GM18505 (cell line): ENCODE measurements around the gene PDIA2.
"Not testable (repeated sequence)": the region's sequence is repeated elsewhere in the genome, so short reads cannot be mapped to it uniquely, and the experiment has no call there.

ENCODE experiments used
- ATAC-seq: cut with Tn5 transposase; IDR thresholded peaks from one replicate; pipeline ENCODE4 v1.9.1; 2021; ENCODE audit not compliant: unreplicated experiment
- POLR2A ChIP-seq: IDR thresholded peaks from 4 replicates; pipeline ENCODE4 v1.6.1; 2011; ENCODE audit warnings: borderline replicate concordance; ENCODE audit not compliant: insufficient read depth, insufficient read length; ENCODE audit errors: extremely low read depth

Gene PDIA2

GRCh38 chr16:283033-283805 lies at the start of gene PDIA2:
TSS of gene PDIA2 (plus strand) at chr16:283164. CDS start at chr16:283170, 6 bp downstream.
- ATAC-seq: no peak
- TF ChIP-seq POLR2A: no peak

- peak; percentile 97 for TF ChIP-seq POLR2A
- peak; percentile 79 for ATAC-seq
Measured at GRCh38 chr16:234468-235305, 48.3 kb upstream of the PDIA2 start, which contains the start of gene FAM234A. TSS of gene FAM234A (plus strand) at chr16:234821. CDS start at chr16:254414, 19,593 bp downstream.

- TF ChIP-seq POLR2A: no peak
- ATAC-seq: no peak
Measured at GRCh38 chr16:239948-240277, 43.1 kb upstream of the PDIA2 start.

GRCh38 chr16:240559-240958 lies 42.4 kb upstream of the PDIA2 start:
- no peak for ATAC-seq
- no peak for TF ChIP-seq POLR2A

- no peak for ATAC-seq
- TF ChIP-seq POLR2A: no peak
Measured at GRCh38 chr16:242281-242680, 40.7 kb upstream of the PDIA2 start.

GRCh38 chr16:243348-243747 lies 39.6 kb upstream of the PDIA2 start:
- TF ChIP-seq POLR2A: no peak

GRCh38 chr16:245105-245504 lies 37.9 kb upstream of the PDIA2 start:
- no peak for TF ChIP-seq POLR2A
- ATAC-seq: no peak

More at GRCh38 chr16:243348-243747, 39.6 kb upstream of the PDIA2 start:
- ATAC-seq: no peak

- no peak for TF ChIP-seq POLR2A
- ATAC-seq: no peak
Measured at GRCh38 chr16:247027-247426, 35.9 kb upstream of the PDIA2 start.

- TF ChIP-seq POLR2A: no peak
- ATAC-seq: no peak
Measured at GRCh38 chr16:249431-249830, 33.5 kb upstream of the PDIA2 start.

GRCh38 chr16:252366-253337 lies 30.3 kb upstream of the PDIA2 start:
- no peak for TF ChIP-seq POLR2A
- no peak for ATAC-seq

- ATAC-seq: no peak
- TF ChIP-seq POLR2A: no peak
Measured at GRCh38 chr16:253833-254232, 29.1 kb upstream of the PDIA2 start.

- no peak for TF ChIP-seq POLR2A
- no peak for ATAC-seq
Measured at GRCh38 chr16:254461-254860, 28.5 kb upstream of the PDIA2 start.

- no peak for TF ChIP-seq POLR2A
- ATAC-seq: no peak
Measured at GRCh38 chr16:255183-255582, 27.8 kb upstream of the PDIA2 start.

- ATAC-seq: not testable (repeated sequence)
Measured at GRCh38 chr16:258091-258490, 24.9 kb upstream of the PDIA2 start.
